MM.1S (cell line): Measurements from ENCODE around the gene PSRC1.

Experiments
- CTCF ChIP-seq: fragments of 300-600 bp; sonication (generic); IDR thresholded peaks from 2 replicates; pipeline ENCODE4 v1.5.1; 2016; ENCODE audit warnings: antibody characterized with exemption, low read length, mixed read lengths
- EZH2 ChIP-seq: fragments of 300-600 bp; sonication (generic); optimal IDR thresholded peaks from 2 replicates; pipeline ENCODE3; 2017; ENCODE audit warnings: low read depth, mild to moderate bottlenecking, antibody characterized with exemption, low read length, mixed read lengths
- EZH2phosphoT487 ChIP-seq: fragments of 300-600 bp; sonication (generic); IDR thresholded peaks from 2 replicates; pipeline ENCODE4 v1.6.1; 2018; ENCODE audit warnings: antibody characterized with exemption, low read length

GRCh38 chr1:109279615-109280278, 3.2 kb downstream of the PSRC1 start:
- no peak for TF ChIP-seq EZH2
- no peak for TF ChIP-seq CTCF
- no peak for TF ChIP-seq EZH2phosphoT487
